ENCODE data around the gene SCN4A.
"Not testable (repeated sequence)": the region's sequence is repeated elsewhere in the genome, so short reads cannot be mapped to it uniquely, and the experiment has no call there.

Gene SCN4A

DNA sequence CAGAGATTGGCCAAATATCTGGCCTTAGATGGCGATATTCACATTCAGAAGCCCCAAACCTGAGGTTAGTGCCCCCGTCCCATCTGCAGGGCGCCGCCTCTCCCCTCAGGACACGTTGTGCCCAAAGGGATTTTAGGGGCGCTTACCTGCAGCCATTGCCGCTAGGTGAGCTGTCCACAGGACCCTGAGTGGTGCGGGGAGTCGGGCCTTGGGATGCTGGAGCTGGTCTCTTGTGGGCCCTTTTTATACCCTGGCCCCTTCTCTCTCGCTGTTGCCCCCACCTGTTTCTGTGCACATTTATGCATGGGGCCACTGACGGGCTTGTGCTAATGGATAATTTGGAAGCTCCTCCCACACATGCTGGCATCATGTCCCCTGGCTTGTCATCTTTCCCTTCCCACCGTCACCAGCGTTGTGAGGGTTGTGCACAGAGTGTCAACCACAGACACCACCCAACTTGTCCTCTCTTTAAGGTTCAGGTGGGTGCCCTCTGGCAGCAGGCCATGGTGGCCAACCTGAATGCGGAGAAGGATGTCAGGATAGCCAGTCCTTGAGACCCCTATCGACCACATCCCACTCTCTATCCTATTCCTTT, 61.6 kb downstream of the SCN4A start, which contains the start of gene CSHL1:
Gene CSHL1 (minus strand): TSS at position 218 of the 595 bp plus-strand sequence. CDS start 62 bp downstream, at position 156.
- no peak for DNase-seq

- no peak for DNase-seq
These were observed 62.6 kb downstream of the SCN4A start for GRCh38 chr17:63910096-63910495.

DNA sequence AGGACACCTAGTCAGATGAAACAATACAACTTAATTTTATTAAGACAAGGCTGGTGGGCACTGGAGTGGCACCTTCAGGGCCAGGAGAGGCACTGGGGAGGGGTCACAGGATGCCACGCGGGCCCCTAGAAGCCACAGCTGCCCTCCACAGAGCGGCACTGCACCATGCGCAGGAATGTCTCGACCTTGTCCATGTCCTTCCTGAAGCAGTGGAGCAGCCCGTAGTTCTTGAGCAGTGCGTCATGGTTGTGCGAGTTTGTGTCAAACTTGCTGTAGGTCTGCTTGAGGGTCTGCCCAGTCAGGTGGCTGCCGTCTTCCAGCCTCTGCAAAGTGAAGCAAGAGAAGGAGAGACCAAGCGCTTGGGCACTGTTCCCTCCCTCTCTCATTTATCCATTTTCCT, 63.1 kb downstream of the SCN4A start:
- DNase-seq: not testable (repeated sequence)

GRCh38 chr17:63907161-63907778, 65.4 kb downstream of the SCN4A start:
- not testable (repeated sequence) for DNase-seq

DNA sequence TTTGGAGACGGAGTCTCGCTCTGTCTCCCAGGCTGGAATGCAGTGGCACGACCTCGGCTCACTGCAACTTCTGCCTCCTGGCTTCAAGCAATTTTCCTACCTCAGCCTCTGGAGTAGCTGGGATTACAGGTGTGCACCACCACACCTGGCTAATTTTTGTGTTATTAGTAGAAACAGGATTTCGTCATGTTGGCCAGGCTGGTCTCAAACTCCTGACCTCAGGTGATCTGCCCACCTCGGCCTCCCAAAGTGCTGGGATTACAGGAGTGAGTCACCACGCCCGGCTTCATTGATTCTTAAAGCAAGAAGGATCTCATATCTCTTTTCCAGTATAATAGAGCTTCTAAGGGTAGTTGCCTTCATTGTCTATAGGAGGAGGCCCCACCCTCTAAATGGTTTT, 67.9 kb downstream of the SCN4A start:
- DNase-seq: not testable (repeated sequence)

GRCh38 chr17:63903787-63904201, 68.9 kb downstream of the SCN4A start:
- DNase-seq: not testable (repeated sequence)

- not testable (repeated sequence) for DNase-seq
These were observed 70.7 kb downstream of the SCN4A start for GRCh38 chr17:63901971-63902370.

DNA sequence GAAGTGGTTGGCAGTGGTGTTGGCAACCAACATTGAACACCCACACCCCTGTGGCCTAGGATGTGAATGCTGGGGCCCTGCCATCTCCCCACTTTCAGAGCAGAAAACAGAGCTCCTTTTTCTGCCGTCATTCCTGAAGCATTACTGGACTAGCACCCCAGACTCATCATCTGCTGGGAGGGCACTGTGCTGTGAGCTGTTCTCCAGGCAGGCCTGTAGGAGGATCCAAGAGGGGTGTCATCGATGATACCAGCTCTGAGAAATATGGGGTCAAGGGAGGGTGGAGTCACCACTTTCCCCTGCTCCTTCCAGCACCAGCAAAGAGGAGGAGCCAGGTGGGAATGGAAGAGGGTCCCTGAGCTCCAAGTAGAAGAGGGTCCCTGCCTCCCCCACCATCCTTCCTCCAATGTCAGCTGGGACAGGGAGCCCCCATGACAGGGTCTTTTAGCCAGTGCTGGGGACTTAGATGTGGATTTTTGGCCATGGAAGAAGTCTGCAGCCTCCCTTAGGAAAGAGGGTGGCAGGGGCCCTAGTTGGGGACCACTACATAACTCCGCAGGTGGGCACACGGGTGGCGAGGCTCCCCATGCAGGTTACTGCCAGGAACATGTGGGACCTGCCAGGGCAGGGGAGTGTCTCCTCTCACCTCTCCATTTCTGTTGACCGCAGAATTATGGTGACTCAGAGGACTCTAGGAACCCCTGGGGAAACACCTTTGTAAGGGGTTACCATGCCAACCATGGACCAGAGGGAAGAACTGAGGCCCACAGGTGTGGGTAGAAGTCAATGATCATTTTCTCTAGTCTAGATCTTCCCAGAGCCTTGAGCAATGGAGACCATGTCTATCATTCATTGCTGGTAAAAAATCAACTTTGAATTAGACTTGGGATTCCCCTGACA, 73.6 kb downstream of the SCN4A start:
- peak; percentile 40 for DNase-seq

GRCh38 chr17:63896524-63897354, 76.0 kb downstream of the SCN4A start, which contains the start of gene CSH1:
Gene CSH1 (minus strand): TSS chr17:63896574. CDS start chr17:63896511, 63 bp downstream.
- DNase-seq: not testable (repeated sequence)

GRCh38 chr17:63894821-63895220, 77.9 kb downstream of the SCN4A start:
- not testable (repeated sequence) for DNase-seq

DNA sequence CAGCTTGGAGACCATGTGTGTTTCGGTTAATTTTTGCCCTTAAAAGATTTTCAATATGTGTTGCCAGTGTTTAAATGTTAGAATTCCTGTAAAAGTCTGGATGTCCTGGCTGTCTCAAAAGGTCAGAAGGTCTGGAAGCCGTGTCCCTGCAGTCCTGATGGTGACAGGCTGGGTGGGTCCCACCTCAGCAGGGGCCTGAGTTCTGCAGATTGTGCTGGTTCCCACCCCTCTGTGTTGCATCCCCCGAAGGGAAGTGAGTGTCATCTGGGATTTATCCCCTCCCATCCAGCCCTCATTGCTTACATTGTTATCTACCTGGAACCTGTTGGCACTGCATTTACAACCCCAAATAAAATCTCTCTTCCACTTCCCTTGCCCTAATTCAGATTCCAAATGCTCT, 78.7 kb downstream of the SCN4A start:
- DNase-seq: not testable (repeated sequence)

- not testable (repeated sequence) for DNase-seq
These were observed 80.2 kb downstream of the SCN4A start for GRCh38 chr17:63892316-63893037.

- DNase-seq: not testable (repeated sequence)
These were observed 83.5 kb downstream of the SCN4A start for GRCh38 chr17:63889026-63889848.

Data from stimulated activated naive CD4-positive, alpha-beta T cell treated with Interleukin-2 at 50 U/mL for 16 hours (primary cell).